Endothelial cell of umbilical vein (primary cell): ENCODE results near the gene GYS2. TPM values are rescaled to one million over a fixed set of nuclear protein-coding genes. Genes with fewer than 3 reads are reported as not detected.

Source experiments
- BruUV-seq: library from RNA; stranded (reverse); fragments of 400-500 nt; replicated peaks from 2 replicates; lab custom pipeline; 2021; lab: Mats Ljungman, UMichigan
- CTCF ChIA-PET: fragments of 300-600, 350-600 bp; sonication (Branson Sonifier 250); formaldehyde crosslinking; loops from one replicate; lab custom pipeline; 2021; ENCODE audit warnings: antibody characterized with exemption, inconsistent platforms; lab: Charles Lee
- POLR2A ChIA-PET: fragments of 300-600, 350-600 bp; sonication (Branson Sonifier 250); formaldehyde crosslinking; loops from one replicate; lab custom pipeline; 2021; ENCODE audit warnings: antibody characterized with exemption, inconsistent platforms; lab: Charles Lee
- DNase-seq: peaks from one replicate; pipeline ENCODE4 v3.0.0-alpha.2; 2011; ENCODE audit warnings: low read depth, low spot score
- FAIRE-seq: peaks from 2 replicates; lab custom pipeline; 2011; peaks lifted over from hg19 to GRCh38; lab: Jason Lieb, UNC
- H2AFZ ChIP-seq: 2 replicates; pipeline ENCODE4 v1.6.0; 2012; ENCODE audit warnings: low read depth, low read length, control low read depth, inconsistent platforms
- H3K27ac ChIP-seq: 2 replicates; pipeline ENCODE4 v1.5.1; 2011; ENCODE audit warnings: low read depth, mild to moderate bottlenecking, control low read depth, low read length, moderate library complexity; ENCODE audit not compliant: insufficient read depth
- H3K27me3 ChIP-seq, 2 experiments: 2 replicates each; pipeline versions ENCODE4 v1.6.0 to v1.6.1; 2011; ENCODE audit warnings: low read length in 2 of 2, mixed read lengths in 1 of 2; ENCODE audit not compliant: control insufficient read depth in 2 of 2, insufficient read depth in 2 of 2
- H3K36me3 ChIP-seq, 2 experiments: 2 replicates in 1 of 2; 3 replicates in 1 of 2; pipeline ENCODE4 v1.5.1; 2011; ENCODE audit warnings: low read length in 2 of 2, mild to moderate bottlenecking in 1 of 2, moderate library complexity in 1 of 2; ENCODE audit not compliant: control insufficient read depth in 2 of 2, insufficient read depth in 2 of 2; ENCODE audit errors: extremely low read depth in 1 of 2
- H3K4me1 ChIP-seq: 3 replicates; pipeline ENCODE4 v1.5.1; 2011; ENCODE audit warnings: mild to moderate bottlenecking, low read length; ENCODE audit not compliant: control insufficient read depth, insufficient read depth; ENCODE audit errors: extremely low read depth
- H3K4me2 ChIP-seq: 2 replicates; pipeline ENCODE4 v1.6.1; 2011; ENCODE audit warnings: low read length, control low read depth, mixed read lengths; ENCODE audit not compliant: insufficient read depth
- H3K4me3 ChIP-seq, 3 experiments: fragments of 200-600 bp in 1 of 3; sonication (generic), shearing (Covaris generic) in 1 of 3; replicated peaks in 1 of 3; 2 replicates each; pipeline ENCODE4 v1.5.1; 2011 to 2016; ENCODE audit warnings: control low read depth in 3 of 3, low read length in 3 of 3, mild to moderate bottlenecking in 2 of 3, inconsistent platforms in 1 of 3, low read depth in 1 of 3, moderate library complexity in 1 of 3; ENCODE audit not compliant: insufficient read depth in 1 of 3
- H3K79me2 ChIP-seq: 2 replicates; pipeline ENCODE4 v1.6.0; 2012; ENCODE audit warnings: low read length, inconsistent platforms; ENCODE audit not compliant: control insufficient read depth, insufficient read depth
- H3K9ac ChIP-seq: replicated peaks from 2 replicates; pipeline ENCODE3; 2011; ENCODE audit warnings: low read length, control low read depth; ENCODE audit not compliant: insufficient read depth; ENCODE audit errors: extremely low read depth
- H3K9me1 ChIP-seq: replicated peaks from 3 replicates; pipeline ENCODE4 v1.6.0; 2011; ENCODE audit warnings: mild to moderate bottlenecking, low read length; ENCODE audit not compliant: control insufficient read depth, insufficient read depth; ENCODE audit errors: extremely low read depth
- H3K9me3 ChIP-seq: replicated peaks from 2 replicates; pipeline ENCODE4 v1.5.1; 2012; ENCODE audit warnings: low read length, inconsistent platforms; ENCODE audit not compliant: control insufficient read depth, insufficient read depth
- H4K20me1 ChIP-seq: replicated peaks from 2 replicates; pipeline ENCODE3; 2011; ENCODE audit warnings: mild to moderate bottlenecking, low read length; ENCODE audit not compliant: control insufficient read depth, insufficient read depth; ENCODE audit errors: extremely low read depth
- EZH2 ChIP-seq: IDR thresholded peaks from 2 replicates; pipeline ENCODE4 v1.6.1; 2012; ENCODE audit warnings: borderline replicate concordance, low read depth, mild to moderate bottlenecking, moderate library complexity, low read length, inconsistent platforms; ENCODE audit not compliant: severe bottlenecking
- FOS ChIP-seq: IDR thresholded peaks from 2 replicates; pipeline ENCODE4 v1.6.1; 2011; ENCODE audit warnings: mild to moderate bottlenecking, low read length, moderate library complexity, borderline replicate concordance; ENCODE audit not compliant: insufficient read depth
- GATA2 ChIP-seq: IDR thresholded peaks from 2 replicates; pipeline ENCODE4 v1.7.0; 2011; ENCODE audit warnings: low read depth, mild to moderate bottlenecking, moderate library complexity, mixed read lengths, low read length; ENCODE audit not compliant: insufficient read length, insufficient read depth
- JUN ChIP-seq: IDR thresholded peaks from 2 replicates; pipeline ENCODE4 v1.6.1; 2011; ENCODE audit warnings: borderline replicate concordance, low read depth; ENCODE audit not compliant: insufficient read length, insufficient read depth
- MYC ChIP-seq: IDR thresholded peaks from one replicate; pipeline ENCODE4 v1.6.1; 2011; ENCODE audit warnings: mild to moderate bottlenecking, low read depth, low read length
- POLR2A ChIP-seq: IDR thresholded peaks from 2 replicates; pipeline ENCODE4 v1.6.1; 2012; ENCODE audit warnings: low read depth, mild to moderate bottlenecking, control low read depth, low read length
- POLR2AphosphoS5 ChIP-seq: IDR thresholded peaks from 2 replicates; pipeline ENCODE4 v1.6.1; 2012; ENCODE audit warnings: low read depth, mild to moderate bottlenecking, control low read depth, low read length, moderate library complexity; ENCODE audit not compliant: insufficient read depth
- dilution Hi-C: fragments of 300-500 bp; cut with MboI; formaldehyde crosslinking; loops from one replicate; pipeline ENCODE4 v1.15.0; 2019; ENCODE audit warnings: low sequenced_read_pairs; ENCODE audit not compliant: extremely low pct_ligation_motif_present
- intact Hi-C: fragments of 100-400 bp; cut with micrococcal nuclease; formaldehyde crosslinking; loops from one replicate; pipeline ENCODE4 v1.10.0; 2022
- polyA plus RNA-seq, 4 experiments: library from polyadenylated mRNA; depleted of rRNA in 3 of 4; stranded (reverse) in 3 of 4; unstranded in 1 of 4; fragments of >200 nt; gene quantifications; 2 replicates each; pipeline versions ENCODE4 v1.2.1 to v1.2.3, GENCODE V29; 2011 to 2012; ENCODE audit warnings: missing spikeins in 1 of 4
- total RNA-seq: library from RNA; stranded (reverse); gene quantifications from 2 replicates; pipeline ENCODE4 v1.2.3, GENCODE V29; 2021
- TF ChIP-seq, protein P1 (sequence below), 2 donors: IDR thresholded peaks; 1 replicate in 1 of 2; 2 replicates in 1 of 2; pipeline ENCODE4 v1.5.1; 2011; ENCODE audit warnings: low read length in 2 of 2, mild to moderate bottlenecking in 2 of 2, moderate library complexity in 2 of 2, control low read depth in 1 of 2, inconsistent platforms in 1 of 2, low read depth in 1 of 2; ENCODE audit not compliant: insufficient read depth in 1 of 2; ENCODE audit errors: extremely low read depth in 1 of 2
- TF ChIP-seq, protein P2 (sequence below): IDR thresholded peaks from 2 replicates; pipeline ENCODE4 v1.6.1; 2011; ENCODE audit not compliant: insufficient read depth, insufficient read length

The GYS2 gene
- total and polyA plus RNA-seq, 2 donors (not counting 3 experiments of a cell fraction or from before 2014, with no cell fraction given), result 0.04 TPM; not detected in 1

- DNase-seq (no peak), FAIRE-seq (no peak)
- H3K9me3 ChIP-seq, result no peaks in the 10 kb centered on the region
- peaks cover 9 to 40% of the 10 kb centered on the region in 2 experiments for H3K36me3 ChIP-seq
- no peaks in the 10 kb centered on the region for H3K9me1 ChIP-seq
- ChIA-PET POLR2A (no interaction called here), CTCF (interaction anchor here (1.7 kb wide), 1 partner anchor 29 kb away, joined by 10 read pairs; no protein-coding TSS in a partner anchor)
- no peak overlapping the region for H3K9ac ChIP-seq
- no peaks in the 10 kb centered on the region for H3K27me3 ChIP-seq
- no peak overlapping the region for H3K4me2 ChIP-seq
- peaks cover 14% of the 10 kb centered on the region for H3K4me1 ChIP-seq
- no peaks in the 10 kb centered on the region for H4K20me1 ChIP-seq
- peaks cover 77% of the 10 kb centered on the region for H3K79me2 ChIP-seq
- no TSS peak for BruUV-seq
- no peak overlapping the region for H3K4me3 ChIP-seq
- intact Hi-C loops (loop anchor here (10.0 kb wide), 1 partner anchor 873 kb away; no protein-coding TSS in a partner anchor), dilution Hi-C loops (no loop called here)
- no peak overlapping the region for H3K27ac ChIP-seq
- H2AFZ ChIP-seq, result no peak overlapping the region
- TF ChIP-seq, protein P1, sequence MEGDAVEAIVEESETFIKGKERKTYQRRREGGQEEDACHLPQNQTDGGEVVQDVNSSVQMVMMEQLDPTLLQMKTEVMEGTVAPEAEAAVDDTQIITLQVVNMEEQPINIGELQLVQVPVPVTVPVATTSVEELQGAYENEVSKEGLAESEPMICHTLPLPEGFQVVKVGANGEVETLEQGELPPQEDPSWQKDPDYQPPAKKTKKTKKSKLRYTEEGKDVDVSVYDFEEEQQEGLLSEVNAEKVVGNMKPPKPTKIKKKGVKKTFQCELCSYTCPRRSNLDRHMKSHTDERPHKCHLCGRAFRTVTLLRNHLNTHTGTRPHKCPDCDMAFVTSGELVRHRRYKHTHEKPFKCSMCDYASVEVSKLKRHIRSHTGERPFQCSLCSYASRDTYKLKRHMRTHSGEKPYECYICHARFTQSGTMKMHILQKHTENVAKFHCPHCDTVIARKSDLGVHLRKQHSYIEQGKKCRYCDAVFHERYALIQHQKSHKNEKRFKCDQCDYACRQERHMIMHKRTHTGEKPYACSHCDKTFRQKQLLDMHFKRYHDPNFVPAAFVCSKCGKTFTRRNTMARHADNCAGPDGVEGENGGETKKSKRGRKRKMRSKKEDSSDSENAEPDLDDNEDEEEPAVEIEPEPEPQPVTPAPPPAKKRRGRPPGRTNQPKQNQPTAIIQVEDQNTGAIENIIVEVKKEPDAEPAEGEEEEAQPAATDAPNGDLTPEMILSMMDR (IDR thresholded peaks at IDR 0.05; ENCODE audit: extremely low read depth in 1 of 2, insufficient read depth in 1 of 2, low read depth in 1 of 2, low read length in 2 of 2), result no peak
- TF ChIP-seq, protein P2, sequence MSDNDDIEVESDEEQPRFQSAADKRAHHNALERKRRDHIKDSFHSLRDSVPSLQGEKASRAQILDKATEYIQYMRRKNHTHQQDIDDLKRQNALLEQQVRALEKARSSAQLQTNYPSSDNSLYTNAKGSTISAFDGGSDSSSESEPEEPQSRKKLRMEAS, result no peak
- TF ChIP-seq EZH2, result no peak
- TF ChIP-seq JUN, result no peak
- no peak for TF ChIP-seq POLR2AphosphoS5
- no peak for TF ChIP-seq GATA2
- no peak for TF ChIP-seq POLR2A
- no peak for TF ChIP-seq MYC
- no peak for TF ChIP-seq FOS
Observed at GRCh38 chr12:21651821-21652220, 47.2 kb upstream of the GYS2 start.
